RWPE2 (cell line): ENCODE measurements around the gene LONRF2.
"Not testable (repeated sequence)": the region's sequence is repeated elsewhere in the genome, so short reads cannot be mapped to it uniquely, and the experiment has no call there.

Experiments used
- ATAC-seq: fragments of 200-7000 bp; cut with Tn5 transposase; 3 replicates; pipeline ENCODE4 v1.9.1; 2021; ENCODE audit warnings: low read depth
- DNase-seq: peaks from one replicate; pipeline ENCODE4 v3.0.0-alpha.2; 2020; ENCODE audit warnings: low spot score
- H3K27ac ChIP-seq: fragments of 450-650 bp; 2 replicates; pipeline ENCODE4 v1.5.1; 2017; ENCODE audit warnings: mild to moderate bottlenecking; ENCODE audit not compliant: poor library complexity, severe bottlenecking
- H3K27me3 ChIP-seq: fragments of 250-450 bp; sonication (Bioruptor Pico); 2 replicates; pipeline ENCODE4 v1.5.1; 2021; ENCODE audit warnings: mild to moderate bottlenecking, moderate library complexity; ENCODE audit not compliant: insufficient read depth, poor library complexity, severe bottlenecking
- H3K36me3 ChIP-seq: fragments of 250-450 bp; sonication (Bioruptor Pico); 2 replicates; pipeline ENCODE4 v1.5.1; 2020; ENCODE audit warnings: low read depth, mild to moderate bottlenecking, moderate library complexity
- H3K4me1 ChIP-seq: fragments of 250-450 bp; sonication (Bioruptor Pico); 2 replicates; pipeline ENCODE4 v1.5.1; 2021; ENCODE audit warnings: mild to moderate bottlenecking, moderate library complexity; ENCODE audit not compliant: insufficient read depth, poor library complexity, severe bottlenecking
- H3K4me3 ChIP-seq: fragments of 250-450 bp; sonication (Bioruptor Pico); 2 replicates; pipeline ENCODE4 v1.5.1; 2021; ENCODE audit warnings: mild to moderate bottlenecking, moderate library complexity; ENCODE audit not compliant: severe bottlenecking
- H3K9me3 ChIP-seq: fragments of 250-450 bp; sonication (Bioruptor Pico); 2 replicates; pipeline ENCODE4 v1.5.1; 2021; ENCODE audit warnings: mild to moderate bottlenecking, moderate library complexity; ENCODE audit not compliant: severe bottlenecking
- CTCF ChIP-seq: fragments of 450-650 bp; IDR thresholded peaks from one replicate; pipeline ENCODE4 v1.5.1; 2017; ENCODE audit warnings: mild to moderate bottlenecking, moderate library complexity; ENCODE audit not compliant: poor library complexity, severe bottlenecking

LONRF2 gene

GRCh38 chr2:100358554-100358953, 36.3 kb upstream of the LONRF2 start:
- Histone ChIP-seq H3K36me3 (no peaks in the 10 kb centered on the region), H3K9me3 (no peaks in the 10 kb centered on the region), H3K4me3 (no peak overlapping the region), H3K27me3 (peaks cover 3% of the 10 kb centered on the region), H3K4me1 (no peaks in the 10 kb centered on the region), H3K27ac (no peak overlapping the region)
- DNase-seq (no peak), ATAC-seq (no peak)
- no peak for TF ChIP-seq CTCF

GRCh38 chr2:100352521-100352920, 30.2 kb upstream of the LONRF2 start:
- DNase-seq (no peak), ATAC-seq (no peak)
- H3K4me1 ChIP-seq = no peaks in the 10 kb centered on the region
- no peak for TF ChIP-seq CTCF
- no peak overlapping the region for H3K27ac ChIP-seq
- peaks cover 3% of the 10 kb centered on the region for H3K27me3 ChIP-seq
- no peaks in the 10 kb centered on the region for H3K36me3 ChIP-seq
- no peaks in the 10 kb centered on the region for H3K9me3 ChIP-seq
- no peak overlapping the region for H3K4me3 ChIP-seq

GRCh38 chr2:100350661-100351185, 28.4 kb upstream of the LONRF2 start:
- Histone ChIP-seq H3K4me3 (no peak overlapping the region), H3K9me3 (no peaks in the 10 kb centered on the region), H3K36me3 (no peaks in the 10 kb centered on the region), H3K4me1 (no peaks in the 10 kb centered on the region), H3K27ac (no peak overlapping the region), H3K27me3 (peaks cover 5% of the 10 kb centered on the region)
- TF ChIP-seq CTCF = no peak
- DNase-seq (no peak), ATAC-seq (no peak)

- H3K36me3 ChIP-seq, H3K4me3 ChIP-seq, H3K27ac ChIP-seq, H3K4me1 ChIP-seq, ATAC-seq, DNase-seq, H3K9me3 ChIP-seq: not testable (repeated sequence)
- peaks cover 20% of the 10 kb centered on the region for H3K27me3 ChIP-seq
These were observed 22.8 kb upstream of the LONRF2 start for GRCh38 chr2:100345144-100345543.

GRCh38 chr2:100344433-100344832, 22.1 kb upstream of the LONRF2 start:
- no peaks in the 10 kb centered on the region for H3K36me3 ChIP-seq
- no peaks in the 10 kb centered on the region for H3K9me3 ChIP-seq
- peaks cover 20% of the 10 kb centered on the region for H3K27me3 ChIP-seq
- no peak for DNase-seq
- H3K4me1 ChIP-seq = no peaks in the 10 kb centered on the region
- H3K4me3 ChIP-seq = no peak overlapping the region
- TF ChIP-seq CTCF = no peak
- no peak overlapping the region for H3K27ac ChIP-seq
- no peak for ATAC-seq

GRCh38 chr2:100342466-100342865, 20.2 kb upstream of the LONRF2 start:
- H3K9me3 ChIP-seq, H3K4me1 ChIP-seq: not testable (repeated sequence)
- H3K27me3 ChIP-seq = peaks cover 32% of the 10 kb centered on the region

More at GRCh38 chr2:100342466-100342865, 20.2 kb upstream of the LONRF2 start:
- not testable (repeated sequence) for H3K27ac ChIP-seq, DNase-seq, H3K36me3 ChIP-seq, ATAC-seq, H3K4me3 ChIP-seq
